ENCODE results near the gene TOR2A. TPM values are rescaled to one million over a fixed set of nuclear protein-coding genes. Genes with fewer than 3 reads are reported as not detected.

Gene TOR2A
- total and polyA plus RNA-seq, 2 of the 8 experiments (the other 6 are each of a cell fraction or from before 2014, with no cell fraction given), result 18.7 to 24.9 TPM

DNA sequence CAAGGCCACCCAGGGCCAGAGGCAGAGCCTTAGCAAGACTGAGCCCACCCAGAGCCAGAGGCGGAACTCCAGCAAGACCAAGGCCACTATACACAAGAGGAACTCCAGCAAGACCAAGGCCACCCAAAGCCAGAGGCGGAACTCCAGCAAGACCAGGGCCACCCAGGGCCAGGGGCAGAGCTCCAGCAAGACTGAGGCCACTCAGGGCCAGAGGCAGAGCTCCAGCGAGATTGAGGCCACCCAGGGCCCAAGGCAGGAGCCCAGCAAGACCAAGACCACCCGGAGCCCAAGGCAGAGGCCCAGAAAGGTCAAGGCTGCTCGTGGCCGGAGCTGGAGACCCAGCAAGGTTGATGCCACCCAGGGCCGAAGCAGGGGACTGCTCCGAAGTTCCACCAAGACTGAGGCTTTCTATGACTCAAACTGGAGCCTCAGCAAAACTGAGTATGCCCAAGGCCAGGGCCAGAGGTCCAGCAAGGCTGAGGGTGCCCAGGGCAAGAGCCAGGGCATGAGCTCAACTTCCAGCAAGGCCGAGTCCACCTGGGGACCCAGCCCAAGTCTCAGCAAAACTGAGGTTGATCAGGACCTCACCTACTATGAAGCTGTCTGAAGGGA lies 4.2 kb downstream of the TOR2A start:
- H4K5ac ChIP-seq (ENCODE audit: insufficient read length, low read depth, low read length), result no peak overlapping the region
- no peak overlapping the region for H2BK5ac ChIP-seq (ENCODE audit: low read depth, low read length)
- ChIA-PET CTCF (ENCODE audit: partially characterized antibody) (interaction anchor here (0.6 to 5.0 kb wide), 9 partner anchors 14 to 227 kb away, joined by 3 to 18 read pairs (median 4); partner anchors contain the start of gene CFAP157), POLR2A (ENCODE audit: partially characterized antibody) (interaction anchor here (0.7 kb wide), 1 partner anchor 28 kb away, joined by 3 read pairs; no protein-coding TSS in a partner anchor)
- H3K4ac ChIP-seq (replicated peaks; ENCODE audit: insufficient read length, low read depth, low read length), result no peak overlapping the region
- no peak overlapping the region for H2BK120ac ChIP-seq (replicated peaks; ENCODE audit: low read depth, low read length)
- no peak overlapping the region for H2AFZ ChIP-seq (ENCODE audit: low read length)
- no peaks in the 10 kb centered on the region for H3K79me1 ChIP-seq (ENCODE audit: low read depth, low read length)
- H2BK12ac ChIP-seq (ENCODE audit: low read depth, low read length), result 0 out of 2 replicates have a peak overlapping the region, but pooled peaks have one; percentile 39
- no peak overlapping the region for H3K23ac ChIP-seq (ENCODE audit: insufficient read length)
- no peaks in the 10 kb centered on the region for H3K79me2 ChIP-seq (ENCODE audit: control insufficient read depth in 1 of 2, insufficient read depth in 2 of 2, low read length in 2 of 2)
- 96% methylated on average over 9 of the region's 9 CpGs; no CpG with 5 or more reads in 1 of the 2 experiments for WGBS, 2 experiments (ENCODE audit: extremely low coverage in 1 of 2, insufficient coverage in 1 of 2, insufficient read length in 1 of 2, insufficient replicate concordance in 2 of 2, low coverage in 1 of 2, low lambda C conversion rate in 2 of 2, missing lambda C conversion rate in 1 of 2)
- no peak for DNase-seq (ENCODE audit: low read depth in 1 of 2, low spot score in 2 of 2)
- no peak overlapping the region for H2AK5ac ChIP-seq (ENCODE audit: low read depth, low read length)
- H3K18ac ChIP-seq (ENCODE audit: extremely low read depth, low read length), result no peak overlapping the region
- H3K14ac ChIP-seq (ENCODE audit: insufficient read length), result no peak overlapping the region
- peaks cover 3 to 11% (median 6%) of the 10 kb centered on the region in 4 experiments; a peak in 6 of 7 replicates for H3K4me1 ChIP-seq (replicated peaks in 1 of 4; ENCODE audit: control insufficient read depth in 3 of 4, insufficient read depth in 4 of 4, low read length in 3 of 4)
- no peak for FAIRE-seq
- H3K56ac ChIP-seq (replicated peaks; ENCODE audit: insufficient read length, low read depth, low read length), result no peak overlapping the region
- peaks cover 0 to 2% of the 10 kb centered on the region in 2 experiments for H4K20me1 ChIP-seq (replicated peaks in 1 of 2; ENCODE audit: control insufficient read depth in 1 of 2, insufficient read depth in 2 of 2, low read length in 2 of 2)
- no peaks in the 10 kb centered on the region for H3K36me3 ChIP-seq (ENCODE audit: control insufficient read depth in 2 of 4, insufficient read depth in 4 of 4, low read length in 3 of 4)
- no peak overlapping the region for H3K4me3 ChIP-seq (ENCODE audit: extremely low read depth in 1 of 4, insufficient read depth in 2 of 4, low read depth in 3 of 4, low read length in 4 of 4)
- no peak overlapping the region for H4K8ac ChIP-seq (ENCODE audit: extremely low read depth, insufficient read depth, low read length)
- H3K27me3 ChIP-seq (replicated peaks in 1 of 4; ENCODE audit: control insufficient read depth in 3 of 4, extremely low read depth in 1 of 4, insufficient read depth in 3 of 4, low read length in 3 of 4), result no peaks in the 10 kb centered on the region
- H3K9ac ChIP-seq (replicated peaks in 1 of 4; ENCODE audit: extremely low read depth in 1 of 4, low read depth in 3 of 4, low read length in 3 of 4), result no peak overlapping the region
- 0 out of 2 replicates have a peak, but pooled peaks cover 2% of the 10 kb centered on the region for H3K23me2 ChIP-seq (ENCODE audit: low read depth, low read length)
- H2BK15ac ChIP-seq (ENCODE audit: low read length), result no peak overlapping the region
- H3K27ac ChIP-seq (ENCODE audit: low read depth, low read length), result no peak overlapping the region
- no peak overlapping the region for H4K91ac ChIP-seq (replicated peaks; ENCODE audit: insufficient read length, low read length)
- H3K4me2 ChIP-seq (ENCODE audit: insufficient read depth in 1 of 2, low read depth in 2 of 2, low read length in 2 of 2), result no peak overlapping the region
- no peak overlapping the region for H2BK20ac ChIP-seq (ENCODE audit: low read length)
- H3K9me3 ChIP-seq (ENCODE audit: insufficient read depth in 2 of 2, low read depth in 1 of 2, low read length in 1 of 2), result no peaks in the 10 kb centered on the region
- TF ChIP-seq FOSL1 (IDR thresholded peaks at IDR 0.05; ENCODE audit: insufficient read depth, low read depth, low read length) (no peak), SUZ12 (IDR thresholded peaks at IDR 0.05; ENCODE audit: low read length) (no peak), CTBP2 (IDR thresholded peaks at IDR 0.05; ENCODE audit: borderline replicate concordance, insufficient read depth, insufficient read length, low read length) (no peak), RNF2 (IDR thresholded peaks at IDR 0.05; ENCODE audit: borderline replicate concordance, low read depth, low read length, missing control alignments, poor library complexity, severe bottlenecking) (no peak), NRF1 (IDR thresholded peaks at IDR 0.05; ENCODE audit: low read depth, low read length) (no peak), SIX5 (IDR thresholded peaks at IDR 0.05; ENCODE audit: low read depth, low read length) (no peak), SP4 (IDR thresholded peaks at IDR 0.05; ENCODE audit: low read length) (no peak), USF2 (IDR thresholded peaks at IDR 0.05; ENCODE audit: low read length) (no peak), BRCA1 (IDR thresholded peaks at IDR 0.05; ENCODE audit: low read depth, low read length) (no peak), RBBP5 (IDR thresholded peaks at IDR 0.05; ENCODE audit: borderline replicate concordance, low read depth, low read length) (no peak), BACH1 (IDR thresholded peaks at IDR 0.05; ENCODE audit: low read length) (no peak)
